ENCODE results near the gene SS18L1.

Gene SS18L1

DNA sequence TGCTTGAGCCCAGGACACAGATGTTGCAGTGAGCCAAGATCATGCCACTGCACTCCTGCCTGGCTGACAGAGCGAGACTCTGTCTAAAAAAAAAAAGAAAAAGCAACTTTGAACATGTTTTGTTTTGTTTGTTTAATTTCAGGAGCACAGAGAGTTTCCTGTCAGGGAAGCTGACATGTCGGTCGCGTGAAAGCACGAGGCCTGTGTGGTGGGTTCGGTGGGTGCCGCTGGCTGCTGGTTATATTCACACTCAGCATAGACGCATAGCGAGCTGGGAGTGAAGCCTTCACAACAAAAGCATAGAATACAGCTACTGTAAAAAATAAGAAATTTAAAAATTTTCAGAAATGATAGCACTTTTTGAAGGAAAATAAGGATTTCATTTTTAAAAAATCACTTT lies 53.7 kb downstream of the SS18L1 start:
- DNase-seq (ENCODE audit: low read depth), result no peak
- TF ChIP-seq, protein P1, sequence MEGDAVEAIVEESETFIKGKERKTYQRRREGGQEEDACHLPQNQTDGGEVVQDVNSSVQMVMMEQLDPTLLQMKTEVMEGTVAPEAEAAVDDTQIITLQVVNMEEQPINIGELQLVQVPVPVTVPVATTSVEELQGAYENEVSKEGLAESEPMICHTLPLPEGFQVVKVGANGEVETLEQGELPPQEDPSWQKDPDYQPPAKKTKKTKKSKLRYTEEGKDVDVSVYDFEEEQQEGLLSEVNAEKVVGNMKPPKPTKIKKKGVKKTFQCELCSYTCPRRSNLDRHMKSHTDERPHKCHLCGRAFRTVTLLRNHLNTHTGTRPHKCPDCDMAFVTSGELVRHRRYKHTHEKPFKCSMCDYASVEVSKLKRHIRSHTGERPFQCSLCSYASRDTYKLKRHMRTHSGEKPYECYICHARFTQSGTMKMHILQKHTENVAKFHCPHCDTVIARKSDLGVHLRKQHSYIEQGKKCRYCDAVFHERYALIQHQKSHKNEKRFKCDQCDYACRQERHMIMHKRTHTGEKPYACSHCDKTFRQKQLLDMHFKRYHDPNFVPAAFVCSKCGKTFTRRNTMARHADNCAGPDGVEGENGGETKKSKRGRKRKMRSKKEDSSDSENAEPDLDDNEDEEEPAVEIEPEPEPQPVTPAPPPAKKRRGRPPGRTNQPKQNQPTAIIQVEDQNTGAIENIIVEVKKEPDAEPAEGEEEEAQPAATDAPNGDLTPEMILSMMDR (conservative IDR thresholded peaks at IDR 0.05; ENCODE audit: low read length), result no peak
- H3K4me3 ChIP-seq (ENCODE audit: low read length), result no peak overlapping the region

DNA sequence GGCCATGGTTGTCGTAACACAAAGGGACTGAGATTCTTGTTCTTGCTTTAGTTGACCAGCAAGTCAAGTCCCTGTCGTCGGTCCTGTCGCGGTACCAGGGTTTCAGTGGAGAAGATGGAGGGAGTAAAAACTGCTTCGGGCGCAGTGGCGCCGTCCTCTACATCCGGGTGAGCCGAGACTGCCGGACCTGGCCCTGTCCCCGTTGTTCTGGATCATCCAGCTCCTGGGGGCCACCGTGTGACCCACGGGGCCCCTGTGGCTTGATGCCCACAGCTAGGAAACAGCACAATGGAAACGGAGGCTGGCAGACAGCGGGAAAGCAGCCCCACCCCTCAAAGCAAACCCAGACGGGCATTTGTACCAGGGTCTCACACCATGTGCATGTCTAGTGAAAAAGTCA lies 54.2 kb downstream of the SS18L1 start:
- no peak overlapping the region for H3K4me3 ChIP-seq (ENCODE audit: low read length)
- TF ChIP-seq, protein P1 (conservative IDR thresholded peaks at IDR 0.05; ENCODE audit: low read length), result no peak
- DNase-seq (ENCODE audit: low read depth), result no peak

DNA sequence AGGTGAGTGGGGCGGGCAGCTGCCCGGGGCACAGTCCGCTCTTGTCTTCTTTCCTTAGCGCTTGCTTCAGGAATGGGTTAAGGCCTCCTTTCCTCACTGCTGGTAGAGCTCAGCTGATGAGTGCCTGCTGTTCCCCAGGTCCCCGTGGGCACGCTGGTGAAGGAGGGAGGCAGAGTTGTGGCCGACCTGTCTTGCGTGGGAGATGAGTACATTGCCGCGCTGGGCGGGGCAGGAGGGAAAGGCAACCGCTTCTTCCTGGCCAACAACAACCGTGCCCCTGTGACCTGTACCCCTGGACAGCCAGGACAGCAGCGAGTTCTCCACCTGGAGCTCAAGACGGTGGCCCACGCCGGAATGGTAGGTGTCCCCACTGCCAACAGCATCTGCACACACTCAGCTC lies 54.9 kb downstream of the SS18L1 start:
- no peak overlapping the region for H3K4me3 ChIP-seq (ENCODE audit: low read length)
- no peak for DNase-seq (ENCODE audit: low read depth)
- TF ChIP-seq, protein P1 (conservative IDR thresholded peaks at IDR 0.05; ENCODE audit: low read length), result no peak

DNA sequence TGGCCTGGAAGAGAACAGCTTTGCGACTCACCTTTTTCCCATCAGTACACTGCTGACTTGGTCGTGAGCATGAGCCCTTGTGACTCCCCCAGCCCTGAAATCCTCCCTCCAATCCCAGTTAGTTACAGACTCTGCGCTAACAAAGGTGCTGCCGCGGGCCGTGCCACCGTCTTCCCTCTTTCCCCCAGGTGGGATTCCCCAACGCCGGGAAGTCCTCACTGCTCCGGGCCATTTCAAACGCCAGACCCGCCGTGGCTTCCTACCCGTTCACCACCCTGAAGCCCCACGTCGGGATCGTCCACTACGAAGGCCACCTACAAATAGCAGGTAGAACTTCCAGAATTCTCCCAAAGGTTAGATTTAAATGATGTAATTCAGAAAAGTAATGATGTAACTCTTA lies 55.4 kb downstream of the SS18L1 start:
- DNase-seq (ENCODE audit: low read depth), result no peak
- no peak overlapping the region for H3K4me3 ChIP-seq (ENCODE audit: low read length)
- TF ChIP-seq, protein P1 (conservative IDR thresholded peaks at IDR 0.05; ENCODE audit: low read length), result no peak

DNA sequence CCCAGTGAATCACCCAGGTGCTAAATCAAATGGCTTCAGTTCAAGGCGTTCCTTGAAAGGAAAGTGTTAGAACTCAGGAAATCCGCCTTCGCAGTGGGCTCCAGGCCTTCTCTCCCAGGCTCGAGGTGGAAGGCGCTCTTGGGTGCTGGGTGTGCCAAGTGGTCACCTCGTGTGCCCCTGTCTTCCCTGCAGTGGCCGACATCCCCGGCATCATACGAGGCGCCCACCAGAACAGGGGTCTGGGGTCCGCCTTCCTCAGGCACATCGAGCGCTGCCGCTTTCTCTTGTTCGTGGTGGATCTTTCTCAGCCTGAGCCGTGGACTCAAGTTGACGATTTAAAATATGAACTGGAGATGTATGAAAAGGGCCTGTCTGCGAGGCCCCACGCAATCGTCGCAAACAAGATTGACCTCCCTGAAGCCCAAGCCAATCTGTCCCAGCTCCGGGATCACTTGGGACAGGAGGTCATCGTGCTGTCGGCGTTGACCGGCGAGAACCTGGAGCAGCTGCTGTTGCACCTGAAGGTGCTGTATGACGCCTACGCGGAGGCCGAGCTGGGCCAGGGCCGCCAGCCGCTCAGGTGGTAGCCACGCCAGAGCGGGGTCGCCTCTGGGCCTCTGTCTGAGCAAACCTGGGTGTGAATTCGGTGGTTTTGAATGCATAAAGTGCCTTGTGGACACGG lies 57.1 kb downstream of the SS18L1 start:
- TF ChIP-seq, protein P1 (conservative IDR thresholded peaks at IDR 0.05; ENCODE audit: low read length), result no peak
- no peak overlapping the region for H3K4me3 ChIP-seq (ENCODE audit: low read length)
- no peak for DNase-seq (ENCODE audit: low read depth)

DNA sequence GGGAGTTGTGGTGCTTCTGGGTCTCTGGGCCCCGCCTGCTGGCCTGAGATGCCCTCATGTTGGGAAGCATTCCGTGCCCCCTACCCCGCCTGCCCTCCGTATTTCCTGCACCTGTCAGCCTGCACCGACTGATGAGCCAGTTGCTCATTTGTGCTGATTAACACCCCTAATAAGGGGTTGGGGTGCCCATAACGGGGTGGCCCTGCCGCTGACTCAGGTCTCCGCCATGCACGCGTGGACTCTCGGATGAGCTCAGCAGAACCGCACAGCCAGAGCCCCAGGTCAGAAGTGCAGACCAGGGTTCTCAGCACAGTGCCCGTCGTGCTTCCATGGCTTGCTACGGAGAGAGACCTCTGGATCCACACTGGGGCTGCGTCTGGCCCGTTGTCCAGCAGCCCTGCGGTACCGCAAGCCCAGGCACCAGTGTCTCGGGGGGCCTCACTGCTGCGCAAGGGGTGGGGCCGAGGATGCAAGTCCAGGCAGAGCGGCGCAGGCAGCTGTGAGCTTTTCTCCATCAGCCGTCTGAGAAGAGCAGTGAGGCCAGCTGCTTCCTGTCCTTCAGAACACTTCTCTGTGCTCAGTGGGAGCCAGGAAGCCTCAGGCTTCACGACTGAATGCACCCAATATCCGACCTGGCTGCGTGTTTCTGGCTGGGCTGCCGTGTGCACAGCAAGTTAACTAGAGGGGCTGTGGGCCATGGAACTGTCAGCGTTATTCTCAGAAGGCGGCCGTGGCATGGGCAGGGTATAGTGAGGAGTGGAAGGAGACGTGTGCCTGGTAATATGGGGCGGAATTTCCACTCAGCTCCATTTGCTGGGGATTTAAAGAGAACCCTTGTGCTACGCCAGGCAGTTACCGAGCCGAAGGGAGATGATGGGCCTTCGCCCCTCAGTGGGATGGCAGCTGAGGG lies 57.9 kb downstream of the SS18L1 start:
- TF ChIP-seq, protein P1 (conservative IDR thresholded peaks at IDR 0.05; ENCODE audit: low read length), result no peak
- no peak for DNase-seq (ENCODE audit: low read depth)
- H3K4me3 ChIP-seq (ENCODE audit: low read length), result no peak overlapping the region

DNA sequence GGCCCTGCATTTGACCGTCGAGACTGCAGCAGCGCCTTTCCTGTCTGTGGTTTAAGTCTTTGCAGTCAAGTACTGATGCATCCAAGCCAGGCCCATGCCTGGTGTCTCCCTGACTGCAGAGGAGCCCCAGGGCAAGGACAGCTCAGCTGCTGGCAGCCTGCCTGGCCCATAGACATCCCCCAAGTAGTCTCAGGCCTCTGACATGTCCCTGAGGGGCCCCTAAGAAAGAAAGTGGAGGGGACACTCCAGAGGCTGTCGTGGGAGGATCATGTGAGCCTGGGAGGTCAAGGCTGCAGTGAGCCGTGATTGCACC lies 58.5 kb downstream of the SS18L1 start:
- TF ChIP-seq, protein P1 (conservative IDR thresholded peaks at IDR 0.05; ENCODE audit: low read length), result no peak
- no peak overlapping the region for H3K4me3 ChIP-seq (ENCODE audit: low read length)
- no peak for DNase-seq (ENCODE audit: low read depth)
